ENCODE measurements around the gene CNOT6. TPM values are rescaled to one million over a fixed set of nuclear protein-coding genes. Genes with fewer than 3 reads are reported as not detected.
A peak's percentile ranks its signal among the peaks of the same experiment; 100 is the strongest.
"Not testable (repeated sequence)": the region's sequence is repeated elsewhere in the genome, so short reads cannot be mapped to it uniquely, and the experiment has no call there.

CNOT6 gene
- total and polyA plus RNA-seq, 4 donors, result 19.4 to 34.4 (median 28.5) TPM

DNA sequence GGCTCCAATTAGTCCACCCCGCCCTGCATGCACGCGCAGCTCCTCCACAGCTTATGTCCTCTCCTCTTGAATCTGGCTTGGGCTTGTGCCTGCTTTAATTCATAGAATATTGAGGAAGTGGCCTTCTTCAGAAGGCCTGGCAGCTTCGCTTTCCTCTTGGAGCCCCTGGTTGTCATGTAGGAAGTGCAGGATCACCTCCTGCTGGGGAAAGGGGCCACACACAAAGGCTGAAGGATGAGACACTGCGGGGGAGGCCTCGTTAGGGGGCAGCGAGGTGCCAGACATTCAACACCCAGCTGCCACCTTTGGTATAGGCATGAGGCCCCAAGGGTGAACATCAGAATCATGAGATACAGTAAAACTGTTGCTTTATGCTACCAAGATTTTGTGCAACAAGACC, 2.7 kb upstream of the CNOT6 start:
- WGBS (ENCODE audit: insufficient coverage), result 42% methylated on average over 4 of the region's 7 CpGs
- Histone ChIP-seq H3K27ac (ENCODE audit: low read depth, low read length) (no peak overlapping the region), H3K4me1 (ENCODE audit: control insufficient read depth, insufficient read depth, low read length) (peaks cover 14% of the 10 kb centered on the region), H3K9me3 (ENCODE audit: control insufficient read depth, insufficient read depth, low read length) (no peaks in the 10 kb centered on the region), H3K27me3 (ENCODE audit: control insufficient read depth, insufficient read depth, low read length) (no peaks in the 10 kb centered on the region), H3K4me3 (ENCODE audit: low read depth, low read length) (no peak overlapping the region), H3K36me3 (ENCODE audit: control insufficient read depth, insufficient read depth, low read length) (peaks cover 6% of the 10 kb centered on the region)
- no peak for DNase-seq (ENCODE audit: low read depth in 4 of 6, low spot score in 6 of 6)

DNA sequence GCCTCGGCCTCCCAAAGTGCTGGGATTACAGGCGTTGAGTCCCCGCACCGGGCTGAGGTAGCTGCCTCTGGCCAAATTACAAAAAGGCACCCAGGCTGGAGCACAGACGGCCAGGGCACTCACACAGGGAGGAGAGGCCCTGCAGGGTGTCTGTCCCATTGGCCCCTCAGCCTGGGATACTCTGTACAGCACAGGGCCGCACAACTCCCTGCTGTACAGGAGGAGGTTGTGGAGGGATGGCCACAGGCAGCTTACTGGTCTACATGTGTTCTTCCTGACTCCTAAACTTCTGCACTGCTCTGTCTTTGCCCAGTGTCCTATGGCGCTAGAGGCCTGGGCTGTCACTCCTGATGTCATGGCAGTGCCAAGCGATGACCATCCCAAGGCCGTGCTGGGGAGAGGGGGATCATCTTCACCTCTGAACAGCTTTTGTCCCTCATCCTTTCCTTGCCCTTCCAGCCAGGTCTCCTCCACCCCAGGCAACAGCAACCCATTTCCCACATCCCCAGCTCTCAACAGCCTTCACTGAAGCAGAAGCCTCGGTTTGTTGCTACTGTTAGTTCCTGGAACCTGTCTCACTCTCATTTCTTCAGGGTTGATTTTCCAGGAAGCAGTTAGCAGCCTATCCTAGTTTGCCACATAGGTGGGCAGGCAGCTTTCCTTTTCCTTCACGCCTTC, 1.8 kb upstream of the CNOT6 start:
- Histone ChIP-seq H3K4me1 (ENCODE audit: control insufficient read depth, insufficient read depth, low read length) (peaks cover 15% of the 10 kb centered on the region), H3K27ac (ENCODE audit: low read depth, low read length) (no peak overlapping the region), H3K4me3 (ENCODE audit: low read depth, low read length) (no peak overlapping the region), H3K9me3 (ENCODE audit: control insufficient read depth, insufficient read depth, low read length) (no peaks in the 10 kb centered on the region), H3K27me3 (ENCODE audit: control insufficient read depth, insufficient read depth, low read length) (no peaks in the 10 kb centered on the region), H3K36me3 (ENCODE audit: control insufficient read depth, insufficient read depth, low read length) (peaks cover 9% of the 10 kb centered on the region)
- no peak for DNase-seq (ENCODE audit: low read depth in 4 of 6, low spot score in 6 of 6)
- WGBS (ENCODE audit: insufficient coverage), result 93% methylated on average over 11 of the region's 11 CpGs

DNA sequence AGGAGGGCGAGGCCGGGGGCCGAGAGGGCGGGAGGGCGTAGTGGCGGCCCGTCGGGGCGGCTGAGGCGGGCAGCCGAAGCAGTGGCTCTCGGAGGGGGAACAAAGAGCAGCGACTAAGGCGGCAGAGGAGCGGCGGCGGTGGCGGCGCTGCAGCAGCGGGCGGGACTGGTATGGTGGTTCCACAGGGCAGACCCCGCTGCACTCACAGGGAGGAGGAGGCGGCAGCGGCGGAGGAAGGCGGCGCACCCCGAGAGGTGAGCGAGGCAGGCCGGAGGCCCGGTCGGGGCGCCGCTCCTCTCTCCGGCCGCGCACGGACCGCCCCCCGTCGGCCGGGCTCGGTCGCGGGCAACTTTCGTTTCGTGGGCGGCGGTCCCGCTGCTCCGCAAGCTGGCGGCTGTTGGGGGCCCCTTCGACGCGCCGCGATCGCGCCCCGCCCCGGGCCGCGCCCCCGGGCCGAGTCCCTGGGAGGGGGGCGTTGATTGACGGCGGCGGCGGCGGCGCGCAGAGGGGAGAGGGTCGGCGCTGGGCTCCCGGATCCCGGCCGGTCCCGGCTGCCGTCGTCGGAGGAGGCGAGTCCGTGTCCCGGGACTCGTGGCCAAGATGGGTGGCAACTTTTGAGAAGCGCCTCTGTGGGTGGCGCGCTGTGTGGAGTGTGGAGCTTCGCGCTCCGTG, 467 bp downstream of the CNOT6 start:
- Histone ChIP-seq H3K4me3 (ENCODE audit: low read depth, low read length) (peak overlapping the region; percentile 64), H3K27ac (ENCODE audit: low read depth, low read length) (peak overlapping the region; percentile 89), H3K9me3 (ENCODE audit: control insufficient read depth, insufficient read depth, low read length) (no peaks in the 10 kb centered on the region), H3K4me1 (ENCODE audit: control insufficient read depth, insufficient read depth, low read length) (peaks cover 15% of the 10 kb centered on the region), H3K36me3 (ENCODE audit: control insufficient read depth, insufficient read depth, low read length) (peaks cover 12% of the 10 kb centered on the region), H3K27me3 (ENCODE audit: control insufficient read depth, insufficient read depth, low read length) (no peaks in the 10 kb centered on the region)
- 0% methylated on average over 82 of the region's 92 CpGs for WGBS (ENCODE audit: insufficient coverage)
- DNase-seq (ENCODE audit: low read depth in 4 of 6, low spot score in 6 of 6), result peak in 5 of 6 donors; percentile 6 to 81 (median 26)

DNA sequence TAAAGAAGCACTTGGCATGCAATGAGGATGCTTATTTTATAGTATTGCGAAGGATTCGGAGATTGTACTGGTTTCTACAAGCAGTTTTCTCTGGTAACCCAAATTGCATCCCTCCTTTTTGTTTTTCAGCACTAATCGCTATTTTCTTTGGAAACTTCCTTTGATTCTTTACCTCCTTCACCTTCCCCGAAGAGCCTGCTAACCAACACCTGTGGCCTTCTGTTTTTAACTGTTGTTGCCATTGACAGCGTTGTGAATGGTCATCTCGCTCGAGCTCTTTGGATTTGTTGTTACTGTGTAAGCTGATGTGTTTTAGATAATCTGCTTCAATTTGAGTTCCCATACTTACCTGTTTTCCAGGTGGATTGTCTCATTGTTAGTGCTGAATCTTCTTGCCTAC, 1.1 kb downstream of the CNOT6 start:
- no peaks in the 10 kb centered on the region for H3K27me3 ChIP-seq (ENCODE audit: control insufficient read depth, insufficient read depth, low read length)
- H3K36me3 ChIP-seq (ENCODE audit: control insufficient read depth, insufficient read depth, low read length), result peaks cover 17% of the 10 kb centered on the region
- H3K4me3 ChIP-seq (ENCODE audit: low read depth, low read length), result peak overlapping the region; percentile 64
- peak overlapping the region; percentile 61 for H3K27ac ChIP-seq (ENCODE audit: low read depth, low read length)
- WGBS (ENCODE audit: insufficient coverage), result 20% methylated on average over 1 of the region's 7 CpGs
- peak in 1 of 6 donors; percentile 6 for DNase-seq (ENCODE audit: low read depth in 4 of 6, low spot score in 6 of 6)
- no peaks in the 10 kb centered on the region for H3K9me3 ChIP-seq (ENCODE audit: control insufficient read depth, insufficient read depth, low read length)
- H3K4me1 ChIP-seq (ENCODE audit: control insufficient read depth, insufficient read depth, low read length), result peaks cover 15% of the 10 kb centered on the region

DNA sequence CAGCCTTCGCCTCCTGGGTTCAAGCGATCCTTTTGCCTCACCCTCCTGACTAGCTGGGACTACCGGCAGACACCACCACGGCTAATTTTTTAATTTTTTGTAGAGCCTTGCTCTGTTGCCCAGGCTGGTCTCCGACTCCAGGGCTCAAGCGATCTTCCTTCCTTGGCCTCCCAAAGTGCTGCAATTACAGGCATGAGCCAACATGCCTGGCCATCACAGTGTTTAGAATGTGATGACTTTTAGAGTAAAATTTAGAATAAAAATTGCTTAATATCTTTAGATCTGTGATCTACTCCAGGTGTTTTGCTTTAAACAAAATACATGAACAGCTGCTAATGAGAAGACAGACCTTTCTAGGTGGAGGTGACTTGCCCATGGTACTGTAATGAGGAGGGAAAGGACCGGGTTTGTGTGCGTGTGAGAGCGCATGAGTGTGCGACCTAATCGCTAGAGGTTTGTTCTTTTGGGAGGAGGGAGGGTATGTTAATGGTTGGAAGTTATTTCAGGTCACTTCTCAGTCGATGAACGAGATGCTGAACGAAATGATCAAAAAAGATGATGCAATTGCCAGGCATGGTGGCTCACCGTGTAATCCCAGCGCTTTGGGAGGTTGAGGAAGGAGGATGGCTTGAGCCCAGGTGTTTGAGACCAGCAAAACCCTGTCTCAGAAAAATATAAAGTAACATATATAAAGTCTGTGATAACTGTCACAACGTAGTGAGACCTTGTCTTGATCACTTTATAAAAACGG, 2.0 kb downstream of the CNOT6 start:
- no peak for DNase-seq (ENCODE audit: low read depth in 4 of 6, low spot score in 6 of 6)
- WGBS (ENCODE audit: insufficient coverage), result 93% methylated on average over 11 of the region's 18 CpGs
- Histone ChIP-seq H3K27me3 (ENCODE audit: control insufficient read depth, insufficient read depth, low read length) (no peaks in the 10 kb centered on the region), H3K4me3 (ENCODE audit: low read depth, low read length) (no peak overlapping the region), H3K9me3 (ENCODE audit: control insufficient read depth, insufficient read depth, low read length) (no peaks in the 10 kb centered on the region), H3K4me1 (ENCODE audit: control insufficient read depth, insufficient read depth, low read length) (peaks cover 15% of the 10 kb centered on the region), H3K27ac (ENCODE audit: low read depth, low read length) (no peak overlapping the region), H3K36me3 (ENCODE audit: control insufficient read depth, insufficient read depth, low read length) (peaks cover 18% of the 10 kb centered on the region)

DNA sequence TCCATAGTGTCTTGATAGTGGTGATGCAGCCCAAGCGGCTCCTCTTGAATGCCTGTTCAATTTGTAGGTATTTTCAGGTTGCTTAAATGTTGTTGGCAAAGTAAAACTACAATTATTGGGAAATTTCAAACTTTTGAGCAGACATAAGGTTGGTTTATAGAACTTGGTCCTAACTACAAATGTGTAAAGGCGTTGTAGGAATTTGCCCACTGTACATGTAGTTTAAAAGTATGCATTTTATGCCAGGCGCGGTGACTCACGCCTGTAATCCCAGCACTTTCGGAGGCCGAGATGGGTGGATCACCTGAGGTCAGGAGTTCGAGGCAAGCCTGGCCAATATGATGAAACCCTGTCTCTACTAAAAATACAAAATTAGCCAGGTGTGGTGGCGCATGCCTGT, 2.6 kb downstream of the CNOT6 start:
- Histone ChIP-seq H3K36me3 (ENCODE audit: control insufficient read depth, insufficient read depth, low read length) (peaks cover 18% of the 10 kb centered on the region), H3K4me1 (ENCODE audit: control insufficient read depth, insufficient read depth, low read length) (peaks cover 15% of the 10 kb centered on the region)
- whole genome bisulfite sequencing (ENCODE audit: insufficient coverage), result 91% methylated on average over 5 of the region's 9 CpGs
- H3K27ac ChIP-seq (ENCODE audit: low read depth, low read length); H3K9me3 ChIP-seq (ENCODE audit: control insufficient read depth, insufficient read depth, low read length); H3K4me3 ChIP-seq (ENCODE audit: low read depth, low read length); H3K27me3 ChIP-seq (ENCODE audit: control insufficient read depth, insufficient read depth, low read length); DNase-seq (ENCODE audit: low read depth in 4 of 6, low spot score in 6 of 6): not testable (repeated sequence)

DNA sequence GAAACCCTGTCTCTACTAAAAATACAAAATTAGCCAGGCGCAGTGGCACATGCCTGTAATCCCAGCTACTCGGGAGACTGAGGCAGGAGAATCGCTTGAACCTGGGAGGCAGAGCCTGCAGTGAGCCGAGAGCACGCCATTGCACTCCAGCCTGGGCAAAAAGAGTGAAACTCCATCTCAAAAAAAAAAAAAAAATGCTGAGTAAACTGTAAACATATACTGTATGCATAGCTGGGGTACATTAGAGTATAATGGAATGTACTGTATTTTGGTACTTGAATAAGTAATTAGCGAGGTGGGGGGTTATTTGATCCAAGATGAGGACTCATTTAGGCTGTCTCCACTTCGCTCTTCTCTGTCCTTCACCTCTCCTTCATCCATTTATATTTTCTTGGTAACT, 3.7 kb downstream of the CNOT6 start:
- H3K4me1 ChIP-seq (ENCODE audit: control insufficient read depth, insufficient read depth, low read length), result peaks cover 14% of the 10 kb centered on the region
- not testable (repeated sequence) for H3K9me3 ChIP-seq (ENCODE audit: control insufficient read depth, insufficient read depth, low read length); DNase-seq (ENCODE audit: low read depth in 4 of 6, low spot score in 6 of 6); H3K27ac ChIP-seq (ENCODE audit: low read depth, low read length); H3K4me3 ChIP-seq (ENCODE audit: low read depth, low read length); H3K27me3 ChIP-seq (ENCODE audit: control insufficient read depth, insufficient read depth, low read length)
- WGBS (ENCODE audit: insufficient coverage), result no CpG with 5 or more reads among the region's 7 CpGs
- H3K36me3 ChIP-seq (ENCODE audit: control insufficient read depth, insufficient read depth, low read length), result peaks cover 18% of the 10 kb centered on the region

DNA sequence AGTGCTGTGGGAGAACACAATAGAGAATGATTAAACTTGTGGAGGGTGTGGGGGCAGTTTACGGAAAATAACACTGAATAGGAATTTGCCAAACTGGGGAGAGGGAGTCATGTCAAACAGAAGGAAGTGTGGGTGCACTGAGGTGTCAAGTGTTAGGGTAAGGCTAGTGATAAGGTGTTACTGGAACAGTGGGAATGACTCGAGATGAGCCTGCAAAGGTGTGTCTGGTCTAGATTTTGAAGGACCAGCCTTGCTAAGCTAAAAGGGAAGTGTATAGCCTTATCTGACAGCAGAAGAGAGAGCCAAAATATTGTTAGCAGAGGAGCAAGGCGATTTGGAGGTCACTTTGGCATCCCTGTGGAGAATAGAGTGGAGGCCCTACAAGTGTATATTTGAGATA, 4.2 kb downstream of the CNOT6 start:
- 94% methylated on average over 3 of the region's 3 CpGs for WGBS (ENCODE audit: insufficient coverage)
- no peak overlapping the region for H3K4me3 ChIP-seq (ENCODE audit: low read depth, low read length)

DNA sequence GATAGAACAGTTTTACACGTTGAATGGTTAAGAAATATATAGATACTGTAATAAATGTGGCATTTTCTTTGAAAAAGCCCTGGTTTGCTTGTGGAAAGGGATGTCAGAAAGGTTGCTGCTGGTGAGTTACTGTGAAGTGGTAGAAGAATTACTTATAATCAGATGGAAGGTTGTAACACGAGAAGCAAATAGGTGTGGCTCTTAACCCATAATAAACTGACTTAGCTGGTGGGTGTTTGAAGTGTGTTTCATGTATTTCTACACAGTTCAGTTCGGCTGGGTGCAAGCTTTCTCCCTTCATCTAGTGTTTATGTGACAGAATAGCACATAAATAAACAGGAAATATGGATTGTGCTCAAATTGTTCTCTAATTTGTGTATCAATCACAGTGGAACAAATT, 5.5 kb downstream of the CNOT6 start:
- 90% methylated on average over 1 of the region's 3 CpGs for WGBS (ENCODE audit: insufficient coverage)
- DNase-seq (ENCODE audit: low read depth in 4 of 6, low spot score in 6 of 6), result no peak

More for the DNA sequence above, 4.2 kb downstream of the CNOT6 start:
- H3K27me3 ChIP-seq (ENCODE audit: control insufficient read depth, insufficient read depth, low read length), result no peaks in the 10 kb centered on the region
- H3K36me3 ChIP-seq (ENCODE audit: control insufficient read depth, insufficient read depth, low read length), result peaks cover 18% of the 10 kb centered on the region
- DNase-seq (ENCODE audit: low read depth in 4 of 6, low spot score in 6 of 6), result no peak
- H3K27ac ChIP-seq (ENCODE audit: low read depth, low read length), result no peak overlapping the region
- peaks cover 10% of the 10 kb centered on the region for H3K4me1 ChIP-seq (ENCODE audit: control insufficient read depth, insufficient read depth, low read length)
- no peaks in the 10 kb centered on the region for H3K9me3 ChIP-seq (ENCODE audit: control insufficient read depth, insufficient read depth, low read length)

More for the DNA sequence above, 5.5 kb downstream of the CNOT6 start:
- no peak overlapping the region for H3K4me3 ChIP-seq (ENCODE audit: low read depth, low read length)
- no peak overlapping the region for H3K27ac ChIP-seq (ENCODE audit: low read depth, low read length)
- H3K4me1 ChIP-seq (ENCODE audit: control insufficient read depth, insufficient read depth, low read length), result peaks cover 10% of the 10 kb centered on the region
- peaks cover 18% of the 10 kb centered on the region for H3K36me3 ChIP-seq (ENCODE audit: control insufficient read depth, insufficient read depth, low read length)
- no peaks in the 10 kb centered on the region for H3K27me3 ChIP-seq (ENCODE audit: control insufficient read depth, insufficient read depth, low read length)
- H3K9me3 ChIP-seq (ENCODE audit: control insufficient read depth, insufficient read depth, low read length), result no peaks in the 10 kb centered on the region
